Body of pancreas (tissue), 4 donors: ENCODE measurements around the gene BTBD9.

Experiments used
- POLR2A ChIP-seq, 3 donors: fragments of 450-650 bp; IDR thresholded peaks; one replicate each; pipeline ENCODE4 v1.6.1; 2016; ENCODE audit warnings: antibody characterized with exemption in 3 of 3, mild to moderate bottlenecking in 2 of 3
- TF ChIP-seq, protein P1 (sequence below), 7 experiments: fragments of 450-650 bp in 4 of 7; fragments of 200-600 bp in 3 of 7; sonication (generic) in 3 of 7; IDR thresholded peaks; one replicate each; pipeline ENCODE4 v1.5.1; 2016 to 2019; ENCODE audit warnings: antibody characterized with exemption in 7 of 7

DNA sequence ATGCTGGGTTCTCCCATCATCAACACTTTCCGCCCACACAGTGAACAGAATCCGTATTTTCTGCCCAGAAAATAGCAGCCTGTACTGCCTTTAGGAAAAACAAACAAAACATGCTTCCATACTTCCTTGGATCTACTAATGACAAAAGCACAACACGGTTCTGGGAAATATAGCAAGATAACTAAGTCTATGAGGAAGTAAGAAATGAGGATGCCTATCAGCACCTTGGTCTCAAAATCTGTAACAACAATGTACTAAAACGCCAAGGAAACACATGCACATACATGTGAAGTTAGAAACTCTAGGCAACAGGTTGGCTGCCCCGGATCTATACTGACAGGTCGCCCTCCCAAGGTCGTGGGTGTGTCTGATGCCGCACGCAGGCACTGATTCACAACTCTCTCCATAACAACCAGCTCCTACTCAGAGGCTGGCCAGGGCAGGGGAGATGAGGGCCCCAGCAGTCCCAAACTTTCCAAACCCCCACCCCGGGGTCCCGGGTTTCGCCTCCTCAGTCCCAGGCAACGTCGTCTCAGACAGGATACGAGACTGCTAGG lies 710 bp downstream of the BTBD9 start:
- TF ChIP-seq, protein P1, sequence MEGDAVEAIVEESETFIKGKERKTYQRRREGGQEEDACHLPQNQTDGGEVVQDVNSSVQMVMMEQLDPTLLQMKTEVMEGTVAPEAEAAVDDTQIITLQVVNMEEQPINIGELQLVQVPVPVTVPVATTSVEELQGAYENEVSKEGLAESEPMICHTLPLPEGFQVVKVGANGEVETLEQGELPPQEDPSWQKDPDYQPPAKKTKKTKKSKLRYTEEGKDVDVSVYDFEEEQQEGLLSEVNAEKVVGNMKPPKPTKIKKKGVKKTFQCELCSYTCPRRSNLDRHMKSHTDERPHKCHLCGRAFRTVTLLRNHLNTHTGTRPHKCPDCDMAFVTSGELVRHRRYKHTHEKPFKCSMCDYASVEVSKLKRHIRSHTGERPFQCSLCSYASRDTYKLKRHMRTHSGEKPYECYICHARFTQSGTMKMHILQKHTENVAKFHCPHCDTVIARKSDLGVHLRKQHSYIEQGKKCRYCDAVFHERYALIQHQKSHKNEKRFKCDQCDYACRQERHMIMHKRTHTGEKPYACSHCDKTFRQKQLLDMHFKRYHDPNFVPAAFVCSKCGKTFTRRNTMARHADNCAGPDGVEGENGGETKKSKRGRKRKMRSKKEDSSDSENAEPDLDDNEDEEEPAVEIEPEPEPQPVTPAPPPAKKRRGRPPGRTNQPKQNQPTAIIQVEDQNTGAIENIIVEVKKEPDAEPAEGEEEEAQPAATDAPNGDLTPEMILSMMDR (IDR thresholded peaks at IDR 0.05) = no peak
- no peak for TF ChIP-seq POLR2A (IDR thresholded peaks at IDR 0.05)
